GM21515 (cell line): Measurements from ENCODE around the gene GMPS.
"Not testable (repeated sequence)": the region's sequence is repeated elsewhere in the genome, so short reads cannot be mapped to it uniquely, and the experiment has no call there.

ENCODE experiments used
- ATAC-seq: cut with Tn5 transposase; IDR thresholded peaks from one replicate; pipeline ENCODE4 v1.9.1; 2021; ENCODE audit not compliant: unreplicated experiment

Gene GMPS

DNA sequence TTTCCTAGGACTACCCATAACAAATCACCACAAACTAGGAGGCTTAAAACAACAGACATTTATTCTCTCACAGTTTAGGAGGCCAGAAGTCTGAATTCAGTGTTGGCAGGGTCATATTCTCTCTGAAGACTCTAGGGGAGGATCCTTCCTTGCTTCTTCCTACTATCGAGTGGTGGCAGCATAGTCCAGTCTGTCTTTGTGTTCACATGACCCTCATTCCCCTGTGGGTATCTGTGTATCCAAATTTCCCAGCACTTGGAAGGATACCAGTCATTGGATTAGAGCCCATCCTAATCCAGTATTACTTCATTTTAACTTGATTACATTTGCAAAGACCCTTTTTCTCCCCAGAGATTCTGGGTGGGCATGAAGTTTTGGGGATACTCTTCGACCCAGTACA is 63.8 kb downstream of the GMPS start:
- no peak for ATAC-seq

DNA sequence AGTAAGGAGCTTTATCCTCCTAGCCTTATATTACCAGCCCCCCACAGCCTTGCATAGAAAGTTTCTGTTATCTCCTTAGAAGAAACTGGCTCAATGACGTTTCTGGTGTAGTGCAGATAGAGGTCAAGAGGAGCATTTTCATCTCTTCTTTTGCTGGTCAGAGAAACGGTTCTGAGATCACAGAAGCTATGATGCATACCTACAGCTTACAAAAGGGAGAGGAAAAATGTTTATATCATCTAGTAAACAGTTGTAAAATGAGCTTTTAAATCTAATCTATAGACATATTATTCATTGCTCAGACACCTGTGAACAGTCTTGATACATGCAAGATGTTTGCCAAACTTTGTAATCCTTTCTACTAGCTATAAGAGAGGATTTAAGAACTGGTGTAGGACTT is 68.0 kb downstream of the GMPS start:
- ATAC-seq, result no peak

DNA sequence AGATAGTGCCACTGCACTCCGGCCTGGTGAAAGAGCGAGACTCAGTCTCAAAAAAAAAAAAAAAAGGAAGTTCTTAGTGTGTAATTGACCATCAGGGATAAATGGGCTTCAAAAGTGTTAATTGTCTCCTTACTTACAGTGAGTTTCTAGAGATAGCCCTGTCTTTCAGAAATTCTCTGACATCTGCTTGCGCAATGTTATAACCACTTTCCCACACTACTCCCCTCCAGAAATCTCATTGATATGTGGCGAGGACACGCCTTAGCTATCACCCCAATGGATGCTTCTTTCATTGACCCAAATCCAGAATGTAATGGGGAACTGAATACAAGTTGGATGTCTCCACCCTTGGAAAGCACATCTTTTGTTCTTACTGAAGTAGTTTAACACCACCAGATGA is 70.9 kb downstream of the GMPS start:
- no peak for ATAC-seq

DNA sequence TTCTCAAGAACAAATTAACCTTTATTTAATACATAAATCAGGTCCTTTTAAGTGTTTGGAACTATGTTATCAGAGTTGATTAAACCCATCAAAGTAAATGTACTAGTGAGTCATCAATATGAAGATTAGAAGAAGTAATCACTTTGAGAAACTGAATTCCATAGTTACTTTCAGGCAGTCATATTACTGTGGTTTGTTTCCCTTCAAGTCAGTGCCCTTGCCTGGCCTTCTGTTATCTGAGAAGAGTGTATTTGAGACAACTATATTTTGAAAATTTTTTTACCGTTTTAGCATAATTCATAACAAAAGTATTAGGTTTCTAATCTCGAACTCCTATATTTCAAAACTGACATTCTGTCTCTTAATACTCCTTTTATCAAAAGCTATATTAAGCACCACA is 73.6 kb downstream of the GMPS start:
- ATAC-seq, result no peak

DNA sequence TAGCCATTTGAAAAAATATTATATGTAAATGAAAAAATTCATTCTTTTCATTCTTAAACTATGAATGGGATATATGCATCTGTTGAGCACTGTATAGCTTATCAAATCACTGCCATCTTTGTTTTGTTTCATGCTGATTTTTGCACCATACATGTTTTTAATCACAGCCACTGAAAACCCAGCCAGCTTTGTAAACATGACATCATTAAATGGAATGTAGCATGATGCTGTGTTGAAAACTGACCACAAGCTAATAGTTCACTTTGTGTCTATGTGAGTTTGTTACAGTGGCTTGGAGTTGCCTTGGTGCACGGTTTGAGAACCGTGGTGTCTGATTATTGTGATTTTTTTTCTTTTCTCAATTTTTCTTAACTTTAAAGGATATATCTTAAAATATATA is 75.7 kb downstream of the GMPS start:
- no peak for ATAC-seq

DNA sequence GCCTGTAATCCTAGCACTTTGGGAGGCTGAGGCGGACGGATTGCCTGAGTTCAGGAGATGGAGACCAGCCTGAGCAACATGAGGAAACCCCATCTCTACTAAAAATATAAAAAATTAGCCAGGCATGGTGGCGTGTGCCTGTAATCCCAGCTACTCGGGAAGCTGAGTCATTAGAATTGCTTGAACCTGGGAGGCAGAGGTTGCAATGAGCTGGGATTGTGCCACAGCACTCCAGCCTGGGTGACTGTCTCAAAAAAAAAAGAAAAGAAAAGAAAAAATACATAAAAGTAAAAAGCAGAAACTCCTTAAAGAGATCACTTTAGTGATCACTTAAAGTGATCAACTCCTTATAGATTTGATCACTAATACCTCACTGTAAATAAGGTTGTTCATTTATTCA is 78.0 kb downstream of the GMPS start:
- ATAC-seq, result no peak

DNA sequence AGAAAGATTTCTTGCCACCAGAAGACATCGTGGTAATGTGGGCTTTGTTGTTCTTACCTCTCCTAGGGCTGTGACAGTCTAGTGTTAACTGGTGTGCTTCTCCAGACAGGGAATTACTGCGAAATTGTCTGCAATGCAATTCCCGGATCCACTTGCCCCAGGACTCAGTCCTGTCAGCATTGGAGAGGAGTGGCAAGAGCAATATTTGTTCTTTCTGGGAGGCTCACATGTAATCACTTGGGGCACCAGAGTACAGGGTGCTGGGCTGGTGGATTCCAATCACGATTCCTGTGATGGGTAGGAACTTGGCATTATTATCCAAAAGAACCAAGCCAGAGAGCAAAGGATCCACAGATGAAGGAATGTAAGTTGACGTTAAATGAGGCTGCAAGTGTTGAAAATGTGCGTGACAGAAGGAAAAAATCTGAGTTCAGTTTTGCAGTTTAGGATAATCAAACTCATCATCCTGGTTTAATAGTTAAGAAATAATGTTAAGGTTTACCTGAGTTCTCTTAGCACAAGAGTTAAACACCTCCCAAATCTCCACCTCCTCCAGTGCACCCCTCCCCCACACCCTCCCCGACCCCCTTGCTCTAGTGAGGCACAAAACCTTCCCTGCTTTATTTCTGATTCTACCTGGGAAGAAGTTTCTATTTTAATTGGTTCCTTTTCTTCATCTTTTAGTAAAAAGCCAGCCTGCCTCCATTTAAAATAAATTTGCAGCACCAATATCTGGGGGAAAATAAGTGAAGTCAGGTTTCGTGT is 79.2 kb downstream of the GMPS start:
- no peak for ATAC-seq

DNA sequence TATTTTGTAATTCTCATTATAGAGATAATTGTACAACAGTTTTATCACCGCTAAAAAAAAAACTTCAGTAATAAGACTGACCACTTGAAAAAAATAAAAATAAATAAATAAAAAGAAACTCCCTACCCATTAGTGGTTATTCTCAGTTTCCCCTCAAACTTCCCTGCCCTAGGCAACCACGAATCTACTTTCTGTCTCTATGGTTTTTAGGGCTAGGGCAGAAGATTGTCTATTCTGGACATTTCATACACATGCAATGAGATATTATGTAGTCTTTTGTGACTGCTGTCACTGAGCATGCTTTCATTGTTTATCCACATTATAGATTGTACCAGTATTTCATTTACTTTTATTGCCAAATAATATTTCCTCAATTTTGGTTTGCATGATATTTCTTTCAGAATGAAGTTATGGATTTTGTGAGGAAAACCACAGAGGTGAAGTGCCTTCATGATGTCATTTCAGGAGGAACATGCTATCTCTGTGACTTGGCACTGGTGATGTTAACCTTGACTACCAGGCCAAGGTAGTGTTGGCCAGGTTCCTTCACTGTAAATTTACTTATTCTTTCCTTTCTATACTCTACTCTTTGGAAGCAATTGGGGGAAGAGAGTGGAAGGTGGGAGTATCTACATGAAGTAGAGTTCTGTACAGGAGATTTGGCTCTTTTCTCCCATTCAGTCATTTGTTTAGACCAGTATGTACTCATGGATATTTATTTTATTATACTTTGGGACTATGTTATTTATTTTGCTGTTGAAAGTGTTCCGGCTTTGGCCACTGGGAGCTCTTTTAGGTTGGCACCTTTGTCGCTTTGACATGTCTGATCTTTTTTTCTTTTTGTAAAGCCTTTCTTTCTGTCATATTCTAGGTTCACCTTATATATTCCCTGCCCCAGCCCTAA is 86.3 kb downstream of the GMPS start:
- peak; percentile 55 for ATAC-seq

DNA sequence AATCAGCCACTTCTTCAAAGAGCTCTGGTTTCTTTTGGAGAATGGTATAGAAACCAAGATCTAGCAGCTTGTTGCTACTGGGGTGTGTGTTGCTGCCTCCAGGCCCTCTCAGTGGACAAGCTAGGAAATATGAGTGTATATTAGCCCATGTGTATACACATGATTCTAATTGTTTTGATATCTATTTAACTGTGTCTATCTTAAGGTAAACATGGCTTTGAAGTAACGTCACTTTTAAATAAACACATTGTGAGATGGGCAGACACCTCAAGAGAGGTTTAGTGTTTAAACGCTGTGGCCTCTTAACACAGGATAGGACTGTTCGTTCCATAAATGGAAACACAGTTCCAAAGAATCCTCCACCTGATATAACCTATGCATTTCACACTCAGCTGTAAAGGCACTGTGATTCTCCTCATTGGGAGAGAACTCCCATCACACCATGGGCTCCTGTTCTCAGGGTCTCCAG is 87.0 kb downstream of the GMPS start:
- ATAC-seq, result no peak

DNA sequence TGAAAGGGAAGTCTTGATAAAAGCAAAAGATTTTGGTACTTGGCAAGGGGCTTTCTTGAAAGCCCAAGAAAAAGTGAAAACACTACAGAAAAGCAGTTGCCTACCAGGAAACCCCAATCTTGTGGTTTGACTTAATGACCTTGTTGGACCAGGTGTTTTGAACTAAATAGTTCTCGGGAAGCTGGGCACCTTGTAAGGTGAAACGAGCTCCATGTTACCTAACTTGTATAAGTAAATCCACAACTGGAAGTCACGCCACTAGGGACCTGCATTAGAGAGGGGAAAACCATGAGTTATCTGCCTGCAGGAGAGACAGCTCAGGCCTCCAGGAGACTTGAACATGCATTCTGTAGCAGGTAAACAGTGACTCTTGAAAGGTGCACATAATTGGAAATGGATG is 88.2 kb downstream of the GMPS start:
- ATAC-seq, result no peak

DNA sequence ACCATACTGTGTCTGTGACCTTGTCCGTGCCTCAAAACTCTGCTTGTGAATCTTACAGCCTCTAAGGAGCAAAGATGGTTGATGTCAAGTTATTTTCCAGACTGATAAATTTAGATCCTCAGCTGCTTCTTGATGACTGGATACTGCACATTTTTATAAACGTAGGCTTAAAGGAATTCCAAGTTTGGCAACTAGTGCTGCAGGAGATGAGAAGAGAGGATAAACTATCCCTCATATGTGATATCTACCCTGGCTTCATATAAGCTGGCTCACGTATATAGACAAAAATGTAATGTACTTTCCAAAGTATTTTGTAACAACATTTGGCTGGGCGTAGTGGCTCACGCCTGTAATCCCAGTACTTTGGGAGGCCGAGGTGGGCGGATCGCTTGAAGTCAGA is 89.6 kb downstream of the GMPS start:
- no peak for ATAC-seq

DNA sequence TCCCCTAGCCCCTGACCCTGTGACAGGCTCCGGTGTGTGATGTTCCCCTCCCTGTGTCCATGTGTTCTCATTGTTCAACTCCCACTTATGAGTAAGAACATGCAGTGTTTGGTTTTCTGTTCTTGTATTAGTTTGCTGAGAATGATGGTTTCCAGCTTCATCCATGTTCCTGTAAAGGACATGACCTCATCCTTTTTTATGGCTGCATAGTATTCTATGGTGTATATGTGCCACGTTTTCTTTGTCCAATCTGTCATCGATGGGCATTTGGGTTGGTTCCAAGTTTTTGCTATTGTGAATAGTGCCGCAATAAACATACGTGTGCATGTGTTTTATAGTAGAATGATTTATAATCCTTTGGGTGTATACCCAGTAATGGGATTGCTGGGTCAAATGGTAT is 90.6 kb downstream of the GMPS start:
- not testable (repeated sequence) for ATAC-seq

DNA sequence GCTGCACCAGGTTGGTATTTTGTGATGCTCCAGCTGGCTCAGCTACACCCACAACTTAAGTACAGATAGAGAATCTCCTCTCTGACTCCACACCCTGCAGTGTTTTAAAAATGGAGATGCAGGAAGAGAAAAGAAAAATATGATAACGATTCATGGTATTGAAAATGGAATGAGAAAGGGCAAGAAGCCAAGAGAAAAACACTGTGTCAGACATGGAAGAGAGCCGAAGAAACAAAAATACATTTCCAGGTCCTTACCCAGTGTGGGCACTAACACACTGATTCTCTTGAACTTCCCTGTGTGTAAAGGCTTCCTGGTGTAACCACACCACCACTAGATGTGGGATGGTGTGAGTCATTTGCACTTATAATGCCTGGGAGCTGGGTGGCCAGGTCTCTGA is 93.1 kb downstream of the GMPS start:
- no peak for ATAC-seq

DNA sequence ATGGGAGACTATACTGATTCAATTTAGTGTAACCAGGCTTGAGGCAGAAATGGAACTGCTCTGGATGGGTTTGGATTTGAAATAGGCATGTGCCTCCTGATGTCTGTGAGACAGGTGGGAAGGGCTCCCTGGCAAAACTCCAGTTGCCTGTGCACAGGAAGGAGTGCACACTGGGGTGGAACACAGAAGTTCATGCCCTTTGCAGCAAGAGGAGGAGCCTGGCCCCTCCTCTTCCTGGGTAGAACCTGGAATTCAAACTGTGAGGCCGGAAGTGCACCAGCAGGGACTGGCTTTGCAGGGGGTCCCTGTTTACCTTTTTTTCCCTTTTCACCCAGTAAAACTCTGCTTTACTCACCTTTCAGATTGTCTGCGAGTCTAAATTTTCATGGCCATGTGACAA is 99.9 kb downstream of the GMPS start:
- no peak for ATAC-seq

DNA sequence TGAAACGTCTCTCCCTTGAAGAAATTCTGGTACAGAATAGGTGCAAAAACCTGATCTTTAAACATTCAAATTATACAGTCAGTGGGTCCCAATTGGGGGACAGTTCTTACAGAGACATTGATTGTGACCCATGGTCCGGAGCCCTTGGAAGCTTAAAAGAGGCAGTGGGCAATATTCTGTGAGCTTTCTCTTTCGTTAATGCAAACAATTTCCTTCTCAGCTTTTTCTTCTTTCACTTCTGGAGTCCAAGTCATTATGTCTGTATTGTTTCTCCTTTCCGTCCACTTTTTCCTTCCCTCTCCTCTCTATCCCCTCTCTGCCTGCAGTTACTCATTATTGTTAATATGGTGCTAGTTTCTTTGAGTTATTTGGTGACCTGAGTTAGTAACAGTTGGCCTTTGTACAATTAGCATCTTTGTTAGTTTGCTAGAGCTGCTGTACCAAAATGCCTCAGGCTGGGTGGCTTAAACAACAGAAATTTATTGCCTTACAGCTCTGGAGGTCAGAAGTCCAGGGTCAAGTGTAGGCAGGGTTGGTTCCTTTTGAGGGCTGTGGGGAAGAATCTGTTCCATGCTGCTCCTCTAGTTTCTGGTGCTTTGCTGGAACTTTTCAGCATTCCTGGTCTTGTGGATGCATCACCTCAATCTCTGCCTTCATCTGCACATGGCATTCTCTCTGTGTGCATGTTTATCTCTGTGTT is 102.6 kb downstream of the GMPS start:
- no peak for ATAC-seq

DNA sequence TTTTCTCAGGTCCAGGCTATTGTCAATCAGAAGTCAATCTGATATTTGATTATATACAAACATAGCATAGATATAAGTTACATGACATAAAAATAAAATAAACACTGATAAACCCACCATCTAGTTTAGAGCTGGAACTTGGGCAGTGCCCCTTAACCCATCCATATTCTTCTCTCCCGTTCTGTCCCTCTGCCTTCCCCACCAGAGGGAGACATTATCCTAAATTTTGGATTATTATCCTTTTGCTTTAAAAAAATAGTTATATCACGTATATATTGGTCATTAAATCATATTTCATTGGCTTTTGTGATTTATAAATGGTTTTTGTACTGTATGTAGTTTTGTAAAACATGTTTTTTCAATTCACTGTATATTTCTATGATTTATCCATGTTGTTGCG is 107.9 kb downstream of the GMPS start:
- ATAC-seq, result no peak

DNA sequence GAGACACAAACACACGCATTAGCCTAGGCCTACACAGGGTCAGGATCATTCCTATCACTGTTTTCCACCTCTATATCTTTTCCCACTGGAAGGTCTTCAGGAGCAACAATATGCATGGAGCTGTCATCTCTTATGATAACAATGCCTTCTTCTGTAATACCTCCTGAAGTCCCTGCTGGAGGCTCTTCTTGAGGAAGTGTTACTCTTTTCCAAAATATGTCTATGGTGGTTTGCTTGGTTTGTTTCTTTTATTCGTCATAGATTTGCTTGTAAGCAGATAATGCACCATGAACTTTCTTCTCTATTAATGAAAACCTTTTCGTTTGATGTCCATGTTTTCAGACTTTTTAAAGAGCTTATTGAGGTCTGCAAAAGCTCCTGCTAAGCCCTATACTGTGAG is 109.3 kb downstream of the GMPS start:
- ATAC-seq, result no peak

DNA sequence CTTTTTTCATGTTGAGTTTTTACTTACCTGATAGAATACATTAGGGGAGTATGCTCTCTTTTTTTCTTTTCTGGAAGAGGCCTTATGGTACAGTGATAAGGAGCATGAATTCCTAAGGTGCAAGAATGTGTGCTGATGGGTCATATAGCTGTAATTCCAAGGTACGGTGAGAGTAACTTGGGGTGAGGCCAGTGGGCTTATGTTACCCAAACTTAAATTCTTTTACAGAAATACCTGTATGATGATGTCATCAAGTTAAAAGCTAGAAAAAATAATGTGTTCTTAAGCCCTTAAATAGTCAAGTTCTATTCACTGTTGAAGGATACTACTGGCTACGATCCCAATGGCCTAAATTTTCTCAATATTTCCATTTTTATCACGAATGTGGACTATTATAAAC is 111.2 kb downstream of the GMPS start:
- no peak for ATAC-seq

DNA sequence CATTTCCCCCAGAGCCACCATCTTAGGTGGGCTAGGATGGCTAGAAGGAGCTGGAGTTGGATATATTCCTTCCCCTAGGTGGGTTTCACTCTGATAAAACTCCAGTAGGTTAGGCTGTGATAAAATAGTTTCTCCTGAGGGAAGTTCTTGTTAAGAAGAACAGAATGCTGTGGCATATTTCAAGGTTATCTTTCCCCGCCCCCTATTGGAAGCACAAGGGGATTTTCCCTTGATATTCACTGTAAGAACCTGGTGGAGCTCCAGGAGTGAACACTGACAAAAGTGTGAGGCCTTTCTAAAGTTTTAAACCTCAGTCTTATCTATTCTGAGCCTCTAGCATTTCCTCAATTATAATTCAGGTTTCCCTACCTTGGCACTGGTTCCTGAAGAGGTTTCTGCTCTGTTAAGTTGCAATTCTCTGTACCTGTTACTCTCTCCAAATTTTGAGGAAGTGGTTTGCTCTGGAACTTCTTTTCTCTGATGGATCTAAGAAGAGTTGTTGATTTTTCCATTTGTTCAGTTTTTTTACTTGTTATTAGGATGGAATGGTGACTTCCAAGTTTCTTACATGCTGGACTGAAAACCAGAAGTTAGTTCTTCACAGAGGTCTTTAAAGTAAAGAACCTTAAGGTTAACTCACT is 113.5 kb downstream of the GMPS start:
- no peak for ATAC-seq

DNA sequence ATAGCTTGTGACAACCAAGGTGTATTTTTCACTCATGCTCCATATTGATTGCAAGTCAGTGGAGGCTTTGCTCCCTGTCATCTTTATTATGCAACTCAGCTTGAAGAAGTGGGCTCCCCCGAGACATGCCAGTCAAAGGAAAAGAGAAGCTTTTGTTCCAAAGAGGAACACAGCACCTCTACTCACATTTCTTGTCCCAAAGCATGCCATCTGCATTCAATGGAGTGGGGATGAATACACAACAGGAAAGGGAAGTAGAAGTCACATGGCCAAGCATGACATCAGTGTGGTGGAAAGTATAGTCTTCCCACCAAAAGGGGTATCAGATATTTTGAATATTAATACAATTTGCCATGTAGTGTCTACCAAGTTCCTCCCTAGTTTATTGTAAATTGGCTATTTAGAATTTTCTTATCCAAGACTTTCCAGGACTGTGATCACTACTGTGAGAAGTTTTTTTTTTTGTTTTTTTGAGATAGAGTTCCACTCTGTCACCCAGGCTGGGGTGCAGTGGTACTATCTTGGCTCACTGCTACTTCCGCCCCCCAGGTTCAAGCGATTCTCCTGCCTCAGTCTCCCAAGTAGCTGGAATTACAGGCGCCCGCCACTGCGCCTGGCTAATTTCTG is 114.5 kb downstream of the GMPS start:
- ATAC-seq, result no peak

DNA sequence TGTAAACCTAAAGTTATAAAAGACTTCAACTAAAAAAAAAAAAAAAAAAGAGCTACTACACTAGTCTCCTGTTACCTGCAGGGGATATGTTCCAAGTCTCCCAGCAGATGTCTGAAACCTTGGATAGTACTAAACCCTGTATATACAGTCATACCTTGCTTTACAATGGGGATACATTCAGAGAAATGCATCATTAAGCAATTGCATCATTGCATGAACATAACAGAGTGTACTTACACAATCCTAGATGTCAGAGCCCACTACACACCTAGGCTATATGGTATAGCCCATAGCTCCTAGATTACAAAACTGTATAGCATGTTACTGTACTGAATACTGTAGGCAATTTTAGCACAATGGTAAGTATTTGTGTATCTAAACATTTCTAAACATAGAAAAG is 119.1 kb downstream of the GMPS start:
- no peak for ATAC-seq
